Stimulated activated CD4-positive, alpha-beta T cell treated with anti-CD3 and anti-CD28 coated beads, Interleukin-15, amount 100 ng/mL, for 48 hours (primary cell): ENCODE measurements around the gene KCNS1.
"Not testable (repeated sequence)": the region's sequence is repeated elsewhere in the genome, so short reads cannot be mapped to it uniquely, and the experiment has no call there.

ENCODE experiments used
- DNase-seq, 2 donors: peaks; one replicate each; pipeline ENCODE4 v3.0.0-alpha.2; 2020; ENCODE audit warnings: low read depth in 2 of 2

Gene KCNS1, protein sequence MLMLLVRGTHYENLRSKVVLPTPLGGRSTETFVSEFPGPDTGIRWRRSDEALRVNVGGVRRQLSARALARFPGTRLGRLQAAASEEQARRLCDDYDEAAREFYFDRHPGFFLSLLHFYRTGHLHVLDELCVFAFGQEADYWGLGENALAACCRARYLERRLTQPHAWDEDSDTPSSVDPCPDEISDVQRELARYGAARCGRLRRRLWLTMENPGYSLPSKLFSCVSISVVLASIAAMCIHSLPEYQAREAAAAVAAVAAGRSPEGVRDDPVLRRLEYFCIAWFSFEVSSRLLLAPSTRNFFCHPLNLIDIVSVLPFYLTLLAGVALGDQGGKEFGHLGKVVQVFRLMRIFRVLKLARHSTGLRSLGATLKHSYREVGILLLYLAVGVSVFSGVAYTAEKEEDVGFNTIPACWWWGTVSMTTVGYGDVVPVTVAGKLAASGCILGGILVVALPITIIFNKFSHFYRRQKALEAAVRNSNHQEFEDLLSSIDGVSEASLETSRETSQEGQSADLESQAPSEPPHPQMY

DNA sequence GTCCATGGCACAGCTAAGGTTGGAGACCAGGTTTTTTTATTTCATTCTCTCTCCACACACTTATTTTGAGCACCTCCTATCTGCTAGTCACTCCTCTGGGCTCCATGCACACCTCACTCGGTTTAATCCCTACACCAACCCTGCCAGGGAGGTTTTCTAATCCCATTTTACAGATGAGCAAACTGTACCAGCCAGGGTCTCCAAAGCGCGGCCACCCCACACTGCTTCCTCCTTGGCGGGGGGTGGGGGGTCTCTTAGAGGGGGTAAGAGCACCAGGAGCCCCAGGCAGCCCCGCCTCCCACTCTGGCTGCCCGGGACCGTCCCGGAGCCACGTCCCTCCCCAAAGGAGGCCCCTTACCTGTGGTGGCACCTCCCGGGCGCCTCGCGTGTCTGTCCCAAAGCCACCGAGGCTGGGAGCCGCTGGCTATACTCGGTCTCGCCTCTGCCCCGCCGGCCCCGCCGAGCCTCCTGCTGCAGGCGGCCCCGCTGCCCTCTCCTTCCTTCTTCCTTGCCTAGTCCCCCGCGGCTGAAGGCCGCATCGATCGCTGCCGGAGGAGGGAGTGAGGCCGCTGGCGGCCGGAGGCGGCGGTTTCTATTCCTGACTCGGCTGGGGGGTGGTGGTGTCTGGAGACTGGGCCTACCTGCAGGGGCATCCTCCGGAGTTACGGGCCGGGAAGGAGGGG is at the start of gene KCNS1:
KCNS1 (minus strand) TSS at position 565 of the 683 bp plus-strand sequence. CDS start 1,891 bp downstream, outside the sequence.
- no peak for DNase-seq

DNA sequence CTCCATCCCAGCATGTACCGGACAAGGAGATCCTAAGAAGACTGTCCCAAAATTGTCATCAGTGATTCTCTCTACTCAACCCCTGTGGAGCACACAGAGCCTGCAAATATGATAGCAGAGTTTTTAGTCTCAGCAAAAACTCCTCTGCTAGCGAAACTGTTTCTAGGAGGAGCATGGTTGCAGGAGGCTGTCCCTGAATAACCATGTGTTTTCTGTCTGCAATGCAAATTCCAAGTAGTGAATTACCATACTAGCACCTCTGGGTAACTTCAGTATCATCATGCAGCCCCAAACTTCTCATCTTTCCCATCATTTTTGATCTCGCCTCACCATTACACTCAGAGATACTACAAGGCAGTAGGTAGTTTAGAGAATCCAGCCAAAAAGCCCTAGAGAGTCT is 48.1 kb upstream of the KCNS1 start:
- no peak for DNase-seq

DNA sequence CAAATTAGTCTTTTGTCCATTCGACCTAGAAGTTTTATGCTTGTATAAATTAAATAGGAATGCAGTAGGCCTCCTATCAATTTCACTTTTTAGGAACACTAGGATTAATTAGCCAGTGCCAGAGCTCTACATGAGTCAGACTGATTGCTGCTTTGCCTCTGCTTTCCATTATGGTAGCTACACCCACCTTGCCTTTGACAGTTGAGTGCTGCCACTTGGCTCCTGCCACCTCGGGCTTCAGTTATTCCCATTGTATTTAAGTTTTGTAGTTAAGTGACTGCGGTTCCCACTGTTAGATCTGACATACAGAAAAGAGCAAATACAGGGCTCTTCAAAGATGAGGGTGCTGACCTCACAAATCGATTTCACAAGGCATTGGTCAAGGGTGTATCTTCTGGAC is 39.9 kb upstream of the KCNS1 start:
- DNase-seq, result no peak

DNA sequence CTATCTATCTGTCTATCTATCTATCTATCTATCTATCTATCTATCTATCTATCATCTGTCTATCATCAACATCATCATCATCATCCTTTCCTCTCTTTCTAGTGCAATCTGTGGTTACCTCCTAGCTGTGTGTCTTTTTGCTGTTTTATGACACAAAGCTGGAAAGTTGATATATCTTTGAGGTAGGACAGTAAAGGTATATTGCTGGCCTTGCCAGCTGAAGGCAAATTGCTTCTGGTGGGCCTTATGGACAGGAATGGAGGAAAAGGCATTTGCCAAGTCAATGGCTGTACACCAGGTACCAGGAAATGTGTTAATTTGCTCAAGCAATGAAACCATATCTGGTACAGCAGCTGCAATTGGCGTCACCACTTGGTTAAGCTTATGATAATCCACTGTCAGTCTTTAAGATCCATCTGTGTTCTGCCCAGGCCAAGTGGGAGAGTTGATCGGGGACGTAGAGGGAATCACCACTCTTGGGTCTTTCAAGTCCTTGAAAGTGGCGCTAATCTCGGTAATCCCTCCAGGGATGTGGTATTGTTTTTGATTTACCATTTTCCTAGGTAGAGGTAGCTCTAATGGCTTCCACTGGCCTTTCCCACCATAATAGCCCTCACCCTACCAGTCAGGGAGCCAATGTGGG is 38.9 kb upstream of the KCNS1 start:
- DNase-seq, result not testable (repeated sequence)

DNA sequence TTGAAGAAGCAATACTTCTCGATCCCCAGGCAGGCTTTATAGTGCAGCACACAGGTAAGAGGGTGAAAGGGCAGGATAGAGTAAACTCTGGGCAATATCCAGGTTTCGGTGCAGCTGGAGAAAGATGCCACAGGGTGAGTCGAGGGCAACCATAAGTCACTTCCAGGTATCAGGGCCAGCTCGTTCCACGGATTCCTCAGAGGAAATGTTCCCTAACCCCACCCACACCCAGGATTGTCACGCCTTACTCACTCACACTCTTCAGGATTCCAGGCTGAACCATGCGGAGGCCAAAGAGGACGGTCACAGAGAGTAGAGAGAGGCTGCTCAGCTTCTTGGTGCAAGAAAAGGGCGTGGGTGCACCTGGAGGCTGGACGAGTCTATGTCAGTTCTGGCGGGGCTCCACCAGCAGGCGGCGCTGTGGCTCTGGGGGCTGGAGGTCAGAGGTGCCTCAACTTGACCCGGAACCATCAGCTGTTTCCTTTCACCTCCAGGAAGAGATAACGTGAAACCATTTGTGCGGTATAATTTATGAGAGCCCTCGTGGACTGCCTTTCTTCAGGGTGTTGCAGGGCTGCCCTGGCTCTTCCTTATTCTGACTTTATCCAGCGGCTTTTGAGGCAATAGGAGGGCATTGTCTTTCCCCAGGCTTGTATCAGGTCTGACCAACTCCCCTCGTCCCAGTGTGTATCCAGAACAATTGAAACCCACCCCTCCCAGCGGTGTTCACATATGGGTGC is 37.8 kb upstream of the KCNS1 start:
- peak; percentile 68 to 81 for DNase-seq

DNA sequence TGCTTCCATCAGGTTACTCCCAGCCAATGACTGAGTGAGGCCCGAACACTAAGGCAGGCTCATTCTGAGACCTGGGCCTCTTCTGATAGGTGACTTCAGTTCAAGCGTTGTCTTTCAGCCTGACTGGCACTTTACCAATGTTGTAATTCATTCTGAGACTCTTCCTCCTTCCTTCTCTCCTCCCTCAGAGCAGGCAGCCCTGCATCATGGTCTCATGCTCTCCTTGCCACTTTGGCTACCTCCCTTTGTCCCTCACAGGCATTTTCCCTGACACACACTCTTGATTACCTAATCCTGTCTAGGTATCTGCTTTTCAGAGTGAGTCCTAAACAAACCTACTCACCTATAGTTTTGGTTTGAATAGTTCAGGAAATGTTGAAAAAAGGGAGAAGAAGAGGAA is 36.0 kb upstream of the KCNS1 start:
- no peak for DNase-seq

DNA sequence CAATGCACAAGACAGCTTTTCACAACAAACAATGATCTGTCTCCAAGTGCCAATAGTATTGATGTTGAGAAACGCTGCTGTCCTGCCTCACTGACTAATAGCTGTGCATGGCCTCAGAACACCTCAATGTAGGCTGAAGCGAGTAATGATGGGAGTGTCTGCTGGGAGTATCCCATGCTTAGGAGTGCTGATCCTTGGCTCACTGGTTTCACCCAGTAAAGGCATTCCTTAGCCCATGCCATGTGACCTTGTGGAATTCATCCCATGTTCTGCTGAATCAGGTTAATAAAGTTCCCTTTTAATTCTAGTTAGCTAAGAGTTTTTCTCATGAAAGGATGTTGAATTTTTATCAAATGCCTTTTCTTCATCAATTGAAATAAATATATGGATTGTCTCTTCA is 27.2 kb upstream of the KCNS1 start:
- DNase-seq, result no peak

DNA sequence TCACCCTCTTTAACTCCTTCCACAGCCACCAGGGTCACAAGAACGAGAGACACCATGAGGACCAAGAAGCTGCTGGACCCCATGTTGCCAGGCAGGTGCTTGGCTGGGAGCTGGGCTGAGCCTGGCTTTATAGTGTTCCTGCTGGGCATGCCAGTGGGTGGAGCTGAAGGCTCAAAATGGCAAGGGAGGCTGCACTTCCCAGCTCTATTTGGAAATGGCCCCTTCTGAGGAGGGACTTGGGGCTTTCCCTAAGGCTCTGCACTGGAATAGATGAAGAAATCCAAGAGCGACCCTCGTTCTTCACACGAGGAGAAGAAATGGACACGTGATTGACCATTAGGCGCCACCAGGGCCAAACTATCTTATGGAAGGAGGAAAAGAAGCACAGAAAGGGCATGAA is 23.4 kb upstream of the KCNS1 start, which contains the start of gene WFDC12:
WFDC12 (minus strand) TSS at position 101 of the 400 bp plus-strand sequence; CDS start at position 83, 18 bp downstream.
- no peak for DNase-seq

DNA sequence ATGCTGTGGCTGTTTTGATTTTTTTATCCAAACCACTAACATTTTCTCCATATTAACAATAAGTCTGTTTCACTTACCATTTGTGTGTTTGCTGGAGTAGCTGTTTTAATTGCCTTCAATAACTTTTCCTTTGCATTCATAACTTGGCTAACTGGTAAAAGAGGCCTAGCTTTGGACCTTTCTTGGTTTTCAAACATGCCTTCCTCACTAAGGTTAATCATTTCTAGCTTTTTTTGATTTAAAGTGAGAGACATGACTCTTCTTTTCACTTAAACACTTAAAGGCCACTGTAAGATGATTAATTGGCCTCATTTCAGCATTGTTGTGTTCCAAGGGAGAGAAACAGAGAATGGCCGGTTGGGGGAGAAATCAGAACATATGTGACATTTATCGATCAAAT is 20.5 kb upstream of the KCNS1 start:
- no peak for DNase-seq

DNA sequence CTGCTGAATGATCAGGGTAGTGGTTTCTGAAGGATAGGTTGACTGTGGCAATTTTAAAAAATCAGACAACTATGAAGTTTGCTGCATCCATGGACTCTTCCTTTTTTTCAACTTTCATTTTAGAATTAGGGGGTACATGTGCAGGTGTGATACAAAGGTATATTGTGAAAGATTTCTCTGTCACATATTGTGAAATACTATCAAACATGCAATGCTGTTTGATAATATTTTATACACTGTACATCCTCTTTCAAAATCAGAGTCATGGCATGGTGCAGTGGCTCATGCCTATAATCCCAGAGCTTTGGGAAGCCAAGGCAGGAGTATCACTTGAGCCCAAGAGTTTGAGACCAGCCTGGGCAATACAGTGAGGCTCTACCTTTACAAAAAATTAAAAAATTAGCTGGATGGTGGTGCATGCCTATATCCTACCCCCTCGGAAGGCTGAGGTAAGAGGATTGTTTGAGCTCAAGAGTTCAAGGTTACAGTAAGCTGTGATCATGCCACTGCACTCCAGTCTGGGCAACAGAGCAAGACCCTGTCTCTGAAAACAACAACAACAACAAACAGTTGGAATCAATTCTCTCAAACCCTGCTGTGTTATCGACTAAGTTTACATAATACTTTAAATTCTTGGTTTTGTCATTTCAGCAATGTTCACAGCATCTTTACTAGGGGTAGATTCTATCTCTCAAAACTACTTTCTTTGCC is 18.8 kb upstream of the KCNS1 start:
- no peak for DNase-seq

DNA sequence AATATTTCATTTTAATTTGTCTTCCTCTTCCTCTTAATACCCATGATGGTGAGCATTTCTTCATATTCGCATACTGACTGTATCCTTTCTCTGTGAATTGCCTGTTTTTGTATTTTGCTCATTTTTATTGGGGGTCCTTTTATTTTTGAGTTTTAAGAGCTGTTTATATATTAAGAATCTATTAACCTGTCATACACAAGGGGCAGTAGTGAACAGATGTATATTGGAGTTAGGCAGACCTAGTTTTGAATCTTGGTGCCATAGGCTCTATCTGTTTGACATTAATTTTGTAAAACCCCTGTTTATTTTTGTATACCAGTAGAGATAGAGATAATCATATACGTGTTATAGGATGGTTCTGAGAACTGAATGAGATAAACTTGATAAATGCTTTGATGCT is 17.1 kb upstream of the KCNS1 start:
- DNase-seq, result no peak

DNA sequence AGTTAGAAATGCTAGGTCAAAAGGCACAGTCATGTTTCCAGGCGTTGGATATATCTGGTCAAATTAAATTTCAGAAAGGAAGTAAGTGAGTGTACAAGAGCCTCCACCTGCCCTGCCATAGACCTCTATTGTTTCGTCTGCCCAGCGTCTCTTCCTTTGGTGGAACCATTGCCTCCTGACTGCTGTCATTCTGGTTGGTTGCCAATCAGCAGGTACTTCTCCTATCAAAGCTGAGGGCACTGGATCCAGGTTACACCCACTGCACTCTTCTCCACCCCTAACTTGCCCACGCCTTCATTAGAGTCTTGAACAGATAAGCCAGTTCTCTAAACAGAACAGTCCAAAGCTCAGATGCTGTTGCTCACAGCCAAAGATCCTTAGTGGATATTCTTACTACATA is 16.7 kb upstream of the KCNS1 start:
- no peak for DNase-seq

DNA sequence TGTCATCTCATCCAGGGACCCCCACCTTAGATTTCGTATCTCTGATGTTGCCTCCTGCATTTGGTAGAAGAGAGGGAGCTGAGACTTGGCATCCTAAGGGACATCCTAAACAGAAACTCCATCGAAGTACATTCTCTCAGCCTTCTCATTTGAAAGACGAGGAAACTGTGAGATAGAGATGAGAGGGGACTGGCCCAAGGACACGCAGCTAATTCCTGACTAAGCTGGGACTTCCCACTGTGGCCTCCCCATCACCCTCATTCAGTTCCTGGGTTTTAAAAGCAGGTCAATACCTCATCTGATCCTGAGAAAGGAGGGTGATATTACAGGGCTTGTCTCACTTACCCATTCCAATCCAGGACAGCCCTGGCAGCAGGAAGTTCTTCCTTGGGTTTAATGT is 14.9 kb upstream of the KCNS1 start:
- no peak for DNase-seq

DNA sequence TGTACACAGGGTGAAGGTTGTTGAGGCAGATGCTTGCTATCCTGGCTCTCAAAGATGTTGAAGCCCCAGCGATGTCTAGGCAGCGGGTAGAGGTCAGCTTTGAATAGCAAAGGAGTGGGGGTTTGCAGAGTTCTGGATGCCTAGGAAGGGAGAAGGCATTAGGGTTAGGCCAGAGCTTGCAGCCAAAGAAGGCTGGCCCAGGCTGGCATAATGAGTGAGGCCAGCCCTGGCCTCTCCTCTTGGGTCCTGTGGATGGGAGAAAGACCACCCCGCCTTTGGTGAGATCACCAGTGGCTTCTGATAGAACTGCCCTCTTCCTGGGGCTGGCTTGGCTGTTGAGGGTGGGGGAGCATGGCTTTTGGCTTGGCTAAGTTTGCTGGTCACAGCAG is 14.5 kb upstream of the KCNS1 start:
- no peak for DNase-seq

DNA sequence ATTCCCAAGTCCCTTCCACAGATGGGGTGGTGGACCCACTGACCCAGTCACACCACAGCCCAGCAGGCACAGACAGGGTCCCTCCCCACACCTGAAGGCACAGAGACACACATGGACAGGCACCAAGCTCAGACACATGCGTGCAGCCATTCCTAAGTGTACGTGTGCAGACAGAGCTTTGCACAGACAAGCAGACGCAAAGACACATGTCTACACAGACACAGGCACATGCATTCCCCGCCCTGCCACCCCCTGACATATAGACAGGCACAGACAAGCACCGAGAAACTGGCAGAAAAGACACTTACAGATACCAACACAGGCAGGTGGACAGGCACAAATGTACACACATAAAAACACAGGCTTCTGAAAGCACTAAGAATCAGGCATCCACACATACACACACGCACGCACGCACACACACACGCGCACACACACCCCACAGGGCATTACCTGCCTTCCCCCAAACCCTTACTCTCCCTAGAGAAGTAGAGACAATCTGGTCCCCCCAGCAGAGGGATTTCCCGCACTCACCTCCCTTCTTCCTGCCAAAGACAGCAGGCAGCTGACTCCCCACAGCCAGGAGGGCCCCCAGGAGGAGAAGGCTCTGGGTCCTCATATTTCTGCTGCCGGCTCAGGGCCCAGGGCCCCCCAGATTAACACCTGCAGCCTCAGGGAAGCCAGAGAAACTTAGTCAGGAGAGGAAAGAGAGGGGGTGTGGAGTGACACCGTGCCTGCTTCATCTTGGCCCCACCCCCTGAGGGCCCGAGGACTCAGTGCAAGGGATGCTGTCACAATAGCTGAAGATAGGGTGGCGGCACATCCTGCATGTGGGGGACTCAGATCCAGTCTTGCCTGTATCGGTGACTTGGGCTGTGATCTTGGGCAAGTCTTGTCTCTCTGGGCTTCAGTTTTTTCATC is 13.8 kb upstream of the KCNS1 start, which contains the start of gene WFDC5:
WFDC5 (minus strand) TSS at position 710 of the 921 bp plus-strand sequence; CDS start at position 619, 91 bp downstream.
- no peak for DNase-seq

DNA sequence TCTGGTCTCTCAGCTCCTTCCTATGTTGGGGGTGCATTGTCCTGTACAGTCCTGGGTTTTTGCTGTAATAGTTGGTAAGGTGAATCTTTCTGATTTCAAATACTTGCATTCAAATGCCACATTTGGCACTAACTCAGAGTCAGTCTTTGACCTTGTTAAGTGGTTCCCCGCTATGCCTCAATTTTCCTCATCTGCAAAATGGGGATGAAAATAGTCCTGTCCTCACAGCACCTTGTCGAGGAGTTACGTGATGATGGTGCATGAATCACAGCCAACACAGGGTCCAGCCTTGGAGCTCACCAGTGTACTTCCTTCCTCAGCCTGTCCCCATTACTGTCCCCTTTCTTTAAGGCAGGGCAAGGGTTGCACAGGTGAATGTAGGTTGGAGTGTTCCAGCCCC is 12.9 kb upstream of the KCNS1 start:
- DNase-seq, result no peak

DNA sequence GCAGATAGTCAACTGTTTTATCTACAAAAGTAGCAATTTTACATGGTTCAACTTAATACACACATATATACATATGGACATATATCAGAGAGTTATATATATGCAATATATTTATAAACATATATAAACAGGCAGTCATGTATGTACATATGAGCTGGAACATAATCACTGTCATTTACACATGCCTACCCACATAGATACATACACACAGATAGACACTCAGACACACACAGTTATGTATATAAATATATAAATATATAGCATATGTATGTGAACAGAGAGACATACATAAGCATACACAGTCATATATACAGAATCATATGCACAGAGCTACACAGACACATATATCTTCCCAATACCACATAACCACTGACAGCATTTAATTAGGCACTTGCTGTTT is 11.8 kb upstream of the KCNS1 start:
- no peak for DNase-seq

DNA sequence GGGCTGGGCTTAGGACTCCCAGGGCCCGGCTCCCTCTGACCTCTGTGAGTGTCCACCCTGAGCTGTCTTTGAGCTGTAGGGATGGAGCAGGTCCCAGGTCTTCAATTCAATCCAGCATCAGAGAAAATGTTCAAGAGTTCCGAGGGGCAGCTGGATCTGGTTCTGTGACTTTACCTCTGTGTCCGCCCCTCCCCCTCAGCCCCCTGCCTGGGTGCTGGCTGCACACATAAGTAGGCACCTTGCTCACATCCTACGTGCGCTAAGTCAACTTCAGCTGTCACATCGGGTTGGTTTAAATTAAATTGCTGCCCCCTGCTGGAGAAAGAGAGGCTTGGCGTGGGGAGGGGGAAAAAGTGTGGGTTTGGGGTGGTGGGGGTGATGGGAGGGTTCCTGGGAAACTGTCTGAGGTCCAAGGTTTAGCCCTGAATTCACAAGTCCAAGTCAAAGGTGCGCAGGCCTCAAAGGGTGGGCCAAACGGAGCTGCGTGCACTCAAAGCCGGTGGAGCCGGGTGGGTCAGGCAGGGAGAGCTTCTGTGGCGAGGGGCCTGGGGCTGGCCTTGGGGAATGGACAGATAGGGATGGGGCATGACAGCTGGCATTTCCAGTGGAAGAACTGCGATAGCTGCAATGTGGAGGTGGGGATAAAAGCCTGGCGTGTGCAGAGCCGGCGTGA is 11.0 kb upstream of the KCNS1 start:
- DNase-seq, result no peak

DNA sequence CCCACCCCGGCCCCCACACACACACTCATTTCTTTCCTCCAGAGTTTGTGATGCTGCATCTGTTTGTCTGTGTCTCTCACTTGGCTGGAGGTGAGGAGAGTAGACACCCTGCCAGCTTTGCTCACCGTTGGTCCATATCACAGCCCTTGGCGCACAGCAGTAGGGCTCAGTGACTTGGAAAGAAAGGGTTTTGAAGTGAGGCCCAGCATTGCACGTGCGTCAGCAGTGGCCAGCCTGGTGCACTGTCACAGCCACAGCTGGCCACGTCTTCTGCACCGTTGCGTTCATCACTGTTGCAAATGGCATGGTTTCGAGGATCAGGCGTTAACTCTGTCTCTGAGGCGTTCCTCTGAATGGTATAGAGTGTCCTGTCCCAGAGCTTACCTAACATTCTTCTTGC is 10.4 kb upstream of the KCNS1 start:
- no peak for DNase-seq
